ENCODE results near the gene NKTR.

GRCh38 chr3:42608581-42608980, 8.1 kb downstream of the NKTR start:
- TF ChIP-seq CTCF (IDR thresholded peaks at IDR 0.05) (no peak), POLR2A (IDR thresholded peaks at IDR 0.05) (no peak), EP300 (IDR thresholded peaks at IDR 0.05) (no peak)
